GM23338 (cell line): ENCODE results near the gene BMP8A. TPM values are rescaled to one million over a fixed set of nuclear protein-coding genes. Genes with fewer than 3 reads are reported as not detected.

Experiments used
- CREB1 ChIP-seq: fragments of 250-450 bp; sonication (Bioruptor Pico); IDR thresholded peaks from 2 replicates; pipeline ENCODE4 v1.5.0; 2020; ENCODE audit warnings: low read depth, mild to moderate bottlenecking, moderate library complexity
- CTCF ChIP-seq, 2 experiments: fragments of 200-600 bp in 1 of 2; sonication (generic) in 1 of 2; conservative IDR thresholded peaks; 2 replicates each; pipeline versions ENCODE4 v1.5.1 to v1.6.1; 2016 to 2017; ENCODE audit warnings: antibody characterized with exemption in 2 of 2, low read depth in 2 of 2, mild to moderate bottlenecking in 2 of 2, moderate library complexity in 1 of 2
- EZH2 ChIP-seq: fragments of 200-600 bp; sonication (generic); IDR thresholded peaks from one replicate; pipeline ENCODE4 v1.8.0; 2017; ENCODE audit warnings: antibody characterized with exemption, mild to moderate bottlenecking, low read depth; ENCODE audit not compliant: unreplicated experiment
- EZH2phosphoT487 ChIP-seq: fragments of 200-600 bp; sonication (generic); IDR thresholded peaks from one replicate; pipeline ENCODE4 v1.8.1; 2018; ENCODE audit warnings: antibody characterized with exemption; ENCODE audit not compliant: unreplicated experiment
- NANOG ChIP-seq: IDR thresholded peaks from 2 replicates; pipeline ENCODE4 v1.6.1; 2016; ENCODE audit warnings: antibody characterized with exemption, borderline replicate concordance
- POLR2AphosphoS5 ChIP-seq: IDR thresholded peaks from 2 replicates; pipeline ENCODE4 v1.6.1; 2016; ENCODE audit warnings: antibody characterized with exemption, low read depth
- ZNF114 ChIP-seq: fragments of 250-450 bp; sonication (Bioruptor Pico); IDR thresholded peaks from 2 replicates; pipeline ENCODE4 v1.5.0; 2020; ENCODE audit warnings: mild to moderate bottlenecking, moderate library complexity
- ZNF331 ChIP-seq: fragments of 250-450 bp; sonication (Bioruptor Pico); IDR thresholded peaks from 2 replicates; pipeline ENCODE4 v1.5.0; 2020; ENCODE audit warnings: low read depth, mild to moderate bottlenecking, moderate library complexity
- ZNF462 ChIP-seq: fragments of 250-450 bp; sonication (Bioruptor Pico); IDR thresholded peaks from 2 replicates; pipeline ENCODE4 v1.5.0; 2020; ENCODE audit warnings: mild to moderate bottlenecking, moderate library complexity
- polyA plus RNA-seq: library from polyadenylated mRNA; unstranded; fragments of >200 nt; fragmentation: Nextera tagmentation; extraction: Ambion mirVana; gene quantifications from 2 replicates; pipeline ENCODE4 v1.2.1, GENCODE V29; 2016
- total RNA-seq: library from RNA; depleted of rRNA; stranded (reverse); fragments of >200 nt; shearing (Covaris generic); gene quantifications from 2 replicates; pipeline ENCODE4 v1.2.3, GENCODE V29; 2014
- TF ChIP-seq, protein P1 (sequence below): IDR thresholded peaks from 2 replicates; pipeline ENCODE4 v1.6.1; 2016; ENCODE audit warnings: antibody characterized with exemption

BMP8A gene
- total and polyA plus RNA-seq, 2 experiments from 2014 or later = 0.34 to 0.63 TPM

- TF ChIP-seq ZNF462 (CRISPR knock-in tag) (no peak), ZNF331 (no peak), EZH2phosphoT487 (no peak), CREB1 (no peak), ZNF114 (no peak), POLR2AphosphoS5 (no peak), CTCF (conservative IDR thresholded peaks at IDR 0.05; ENCODE audit: low read depth in 2 of 2) (no peak), EZH2 (no peak), NANOG (no peak)
- TF ChIP-seq, protein P1, sequence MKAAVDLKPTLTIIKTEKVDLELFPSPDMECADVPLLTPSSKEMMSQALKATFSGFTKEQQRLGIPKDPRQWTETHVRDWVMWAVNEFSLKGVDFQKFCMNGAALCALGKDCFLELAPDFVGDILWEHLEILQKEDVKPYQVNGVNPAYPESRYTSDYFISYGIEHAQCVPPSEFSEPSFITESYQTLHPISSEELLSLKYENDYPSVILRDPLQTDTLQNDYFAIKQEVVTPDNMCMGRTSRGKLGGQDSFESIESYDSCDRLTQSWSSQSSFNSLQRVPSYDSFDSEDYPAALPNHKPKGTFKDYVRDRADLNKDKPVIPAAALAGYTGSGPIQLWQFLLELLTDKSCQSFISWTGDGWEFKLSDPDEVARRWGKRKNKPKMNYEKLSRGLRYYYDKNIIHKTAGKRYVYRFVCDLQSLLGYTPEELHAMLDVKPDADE = no peak
Measured at GRCh38 chr1:39505289-39505688, 13.9 kb downstream of the BMP8A start (continued).
